GM10266 (cell line): ENCODE results near the gene KHDRBS2.
"Not testable (repeated sequence)": the region's sequence is repeated elsewhere in the genome, so short reads cannot be mapped to it uniquely, and the experiment has no call there.

Experiments used
- DNase-seq: peaks from one replicate; pipeline ENCODE4 v3.0.0; 2012; ENCODE audit errors: extremely low spot score
- TF ChIP-seq, protein P1 (sequence below): IDR thresholded peaks from 2 replicates; pipeline ENCODE4 v1.5.1; 2012; ENCODE audit warnings: mild to moderate bottlenecking, low read depth; ENCODE audit not compliant: control insufficient read depth, insufficient read depth; ENCODE audit errors: missing control alignments

KHDRBS2 gene

DNA sequence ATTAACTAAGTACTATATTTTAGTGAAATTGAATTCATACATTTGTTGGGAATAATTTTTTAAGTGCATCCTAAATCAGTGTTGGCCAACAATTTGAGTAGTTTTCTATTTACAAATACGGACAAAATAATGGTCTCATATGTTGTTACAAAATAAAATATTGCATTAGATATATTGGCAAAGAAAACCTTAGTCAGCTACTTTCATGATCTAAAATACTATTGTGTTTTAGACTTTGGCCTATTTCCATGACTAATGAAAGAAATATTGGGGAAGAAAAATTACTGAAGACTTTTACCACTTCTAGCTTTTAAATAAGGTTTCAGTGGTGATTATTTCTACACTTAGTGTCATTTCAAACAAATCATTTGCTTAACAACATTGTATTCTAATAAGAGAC is 498.0 kb downstream of the KHDRBS2 start:
- no peak for DNase-seq
- TF ChIP-seq, protein P1, sequence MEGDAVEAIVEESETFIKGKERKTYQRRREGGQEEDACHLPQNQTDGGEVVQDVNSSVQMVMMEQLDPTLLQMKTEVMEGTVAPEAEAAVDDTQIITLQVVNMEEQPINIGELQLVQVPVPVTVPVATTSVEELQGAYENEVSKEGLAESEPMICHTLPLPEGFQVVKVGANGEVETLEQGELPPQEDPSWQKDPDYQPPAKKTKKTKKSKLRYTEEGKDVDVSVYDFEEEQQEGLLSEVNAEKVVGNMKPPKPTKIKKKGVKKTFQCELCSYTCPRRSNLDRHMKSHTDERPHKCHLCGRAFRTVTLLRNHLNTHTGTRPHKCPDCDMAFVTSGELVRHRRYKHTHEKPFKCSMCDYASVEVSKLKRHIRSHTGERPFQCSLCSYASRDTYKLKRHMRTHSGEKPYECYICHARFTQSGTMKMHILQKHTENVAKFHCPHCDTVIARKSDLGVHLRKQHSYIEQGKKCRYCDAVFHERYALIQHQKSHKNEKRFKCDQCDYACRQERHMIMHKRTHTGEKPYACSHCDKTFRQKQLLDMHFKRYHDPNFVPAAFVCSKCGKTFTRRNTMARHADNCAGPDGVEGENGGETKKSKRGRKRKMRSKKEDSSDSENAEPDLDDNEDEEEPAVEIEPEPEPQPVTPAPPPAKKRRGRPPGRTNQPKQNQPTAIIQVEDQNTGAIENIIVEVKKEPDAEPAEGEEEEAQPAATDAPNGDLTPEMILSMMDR: no peak

DNA sequence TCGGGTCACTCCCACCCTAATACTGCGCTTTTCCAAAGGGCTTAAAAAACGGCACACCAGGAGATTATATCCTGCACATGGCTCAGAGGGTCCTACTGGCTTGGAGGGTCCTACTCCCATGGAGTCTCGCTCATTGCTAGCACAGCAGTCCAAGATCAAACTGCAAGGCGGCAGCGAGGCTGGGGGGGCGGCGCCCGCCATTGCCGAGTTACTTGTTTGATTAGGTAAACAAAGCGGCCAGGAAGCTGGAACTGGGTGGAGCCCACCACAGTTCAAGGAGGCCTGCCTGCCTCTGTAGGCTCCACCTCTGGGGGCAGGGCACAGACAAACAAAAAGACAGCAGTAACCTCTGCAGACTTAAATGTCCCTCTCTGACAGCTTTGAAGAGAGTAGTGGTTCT is 516.6 kb downstream of the KHDRBS2 start:
- DNase-seq: not testable (repeated sequence)

DNA sequence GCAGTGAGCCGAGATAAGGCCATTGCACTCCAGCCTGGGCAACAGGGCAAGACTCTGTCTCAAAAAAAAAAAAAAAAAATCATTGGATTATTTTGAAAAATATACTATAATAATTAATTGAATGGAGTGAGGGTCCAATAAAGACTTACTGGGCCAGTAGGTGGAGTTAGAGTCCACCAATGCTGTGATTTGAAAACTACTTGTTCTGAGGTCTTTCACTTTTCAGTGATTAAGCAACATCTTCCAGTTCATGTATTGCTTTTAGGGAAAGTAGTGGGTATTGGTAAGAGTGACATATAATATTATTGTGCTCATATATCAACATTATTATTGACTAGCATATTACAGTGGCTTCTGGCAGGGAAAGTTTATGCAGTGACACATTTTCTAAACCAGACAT is 530.3 kb downstream of the KHDRBS2 start:
- TF ChIP-seq, protein P1: no peak
- DNase-seq: no peak

DNA sequence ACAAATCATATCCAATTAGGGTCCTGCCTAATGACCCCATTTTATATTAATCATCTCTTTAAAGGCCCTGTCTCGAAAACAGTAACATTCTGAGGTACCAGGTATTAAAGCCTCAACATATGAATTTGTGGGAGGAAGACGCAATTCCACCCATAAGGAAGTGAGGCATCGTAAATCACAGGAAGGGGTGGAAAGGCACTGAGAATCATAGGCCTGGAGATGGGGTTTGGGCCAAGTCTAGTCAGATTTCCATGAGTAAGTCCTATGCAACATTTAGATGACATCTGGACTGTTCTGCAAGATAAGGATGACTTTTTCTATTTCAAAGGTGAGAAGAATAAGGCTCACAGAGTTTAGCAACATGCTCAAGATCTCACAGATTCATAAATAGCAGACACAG is 534.0 kb downstream of the KHDRBS2 start:
- no peak for DNase-seq

DNA sequence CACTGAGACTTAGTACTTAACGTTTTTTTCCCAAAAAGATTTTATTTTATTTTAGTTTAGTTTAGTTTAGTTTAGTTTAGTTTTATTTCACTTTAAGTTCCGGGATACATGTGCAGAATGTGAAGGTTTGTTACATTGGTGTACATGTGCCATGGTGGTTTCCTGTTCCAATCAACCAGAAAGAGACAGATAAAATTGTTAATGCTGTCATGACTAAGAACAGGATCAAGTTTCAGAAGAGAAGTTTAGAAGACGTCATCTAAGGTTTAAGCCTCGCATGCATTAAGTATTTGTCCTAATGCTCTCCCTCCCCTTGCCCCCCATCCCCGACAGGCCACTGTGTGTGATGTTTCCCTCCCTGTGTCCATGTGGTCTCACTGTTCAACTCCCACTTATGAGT is 540.0 kb downstream of the KHDRBS2 start:
- TF ChIP-seq, protein P1: no peak
- no peak for DNase-seq

More for the DNA sequence above, 534.0 kb downstream of the KHDRBS2 start:
- TF ChIP-seq, protein P1: no peak

DNA sequence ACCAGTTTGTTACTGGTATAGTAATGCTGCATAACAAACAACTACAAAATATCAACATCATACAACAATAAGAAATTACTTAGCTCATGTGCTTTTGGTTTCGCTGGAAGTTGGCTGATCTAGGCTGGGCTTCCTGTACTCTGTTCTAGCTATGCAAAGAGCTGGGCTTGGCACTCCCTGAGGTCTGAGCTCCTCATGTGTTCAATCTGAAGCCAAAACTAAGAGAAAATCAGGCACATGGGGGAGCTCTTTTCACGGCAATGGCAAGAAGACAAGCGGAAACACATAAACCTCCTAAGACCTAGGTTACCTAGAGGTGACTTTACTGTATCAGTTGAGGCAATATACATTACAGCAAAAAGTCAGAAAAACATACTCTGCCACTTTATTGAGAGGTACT is 574.2 kb downstream of the KHDRBS2 start:
- TF ChIP-seq, protein P1: no peak
- DNase-seq: no peak

DNA sequence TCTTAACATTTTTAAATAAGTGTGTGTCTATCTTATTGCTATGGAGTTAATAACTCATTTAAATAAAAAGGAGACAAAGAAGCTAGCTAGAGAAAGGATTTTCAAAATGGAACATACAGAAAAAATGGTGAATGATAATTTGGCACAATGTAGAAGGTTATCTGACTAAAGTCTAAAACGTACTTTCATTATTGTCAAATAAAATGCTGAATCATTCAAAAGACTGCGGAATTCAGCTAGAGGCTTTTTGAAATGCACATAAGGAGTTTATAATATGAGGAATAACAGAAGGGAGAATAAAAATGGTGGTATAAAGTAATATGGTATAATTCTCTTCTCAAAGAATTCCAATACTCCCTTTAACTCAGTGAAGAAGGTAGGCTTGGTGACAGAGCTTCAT is 597.9 kb downstream of the KHDRBS2 start:
- TF ChIP-seq, protein P1: no peak
- no peak for DNase-seq

DNA sequence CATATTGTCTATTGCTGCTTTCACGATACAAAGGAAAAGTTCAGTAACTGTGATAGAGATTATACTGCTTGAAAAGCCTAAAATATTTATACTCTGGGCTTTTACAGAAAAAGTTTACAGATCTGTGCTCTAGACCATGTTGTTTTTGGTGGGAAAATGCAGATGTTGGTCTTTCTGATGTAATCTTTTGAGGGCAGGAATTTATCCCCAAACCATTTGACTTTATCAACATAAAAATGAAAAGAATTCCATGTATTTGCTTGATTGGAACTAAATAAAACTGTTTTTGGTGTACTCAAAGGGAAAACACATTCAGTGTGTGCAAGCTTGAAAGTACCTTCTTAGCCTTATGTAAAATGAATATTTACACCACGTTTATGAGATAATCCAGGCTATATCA is 603.5 kb downstream of the KHDRBS2 start:
- TF ChIP-seq, protein P1: no peak
- no peak for DNase-seq
